HepG2 (cell line): ENCODE data around the gene TSPAN9. TPM values are rescaled to one million over a fixed set of nuclear protein-coding genes. Genes with fewer than 3 reads are reported as not detected.

ENCODE experiments used
- HNRNPH1 ChIP-seq: fragments of 200-400 bp; formaldehyde crosslinking; optimal IDR thresholded peaks from 2 replicates; pipeline ENCODE3; 2017; ENCODE audit warnings: mild to moderate bottlenecking, low read depth, low read length
- JUN ChIP-seq: sonication (generic); formaldehyde crosslinking; IDR thresholded peaks from 2 replicates; pipeline ENCODE4 v1.4.0; 2020; ENCODE audit warnings: mild to moderate bottlenecking, missing genetic modification reagents
- KLF6 ChIP-seq: IDR thresholded peaks from 2 replicates; pipeline ENCODE4 v1.8.0; 2016; ENCODE audit warnings: missing biosample characterization, missing genetic modification reagents
- MIXL1 ChIP-seq: IDR thresholded peaks from 2 replicates; pipeline ENCODE4 v1.6.1; 2016
- PAX8 ChIP-seq: sonication (generic); formaldehyde crosslinking; IDR thresholded peaks from 2 replicates; pipeline ENCODE4 v1.8.0; 2022; ENCODE audit warnings: mild to moderate bottlenecking, missing genetic modification reagents, borderline replicate concordance
- PHF5A ChIP-seq: IDR thresholded peaks from one replicate; pipeline ENCODE4 v1.6.1; 2018; ENCODE audit warnings: low read depth, missing genetic modification reagents; ENCODE audit not compliant: unreplicated experiment
- SIN3A ChIP-seq: IDR thresholded peaks from 2 replicates; pipeline ENCODE4 v1.6.1; 2011; ENCODE audit warnings: low read depth, mild to moderate bottlenecking, control low read depth, low read length, borderline replicate concordance
- TCF12 ChIP-seq, 2 experiments: fragments of 450-650 bp in 1 of 2; sonication (generic) in 1 of 2; formaldehyde crosslinking in 1 of 2; IDR thresholded peaks; 2 replicates each; pipeline versions ENCODE4 v1.6.1 to v1.8.0; 2017 to 2022; ENCODE audit warnings: antibody characterized with exemption in 1 of 2, mild to moderate bottlenecking in 1 of 2, missing genetic modification reagents in 1 of 2, moderate library complexity in 1 of 2
- XRCC5 ChIP-seq: fragments of 200-400 bp; formaldehyde crosslinking; optimal IDR thresholded peaks from 2 replicates; pipeline ENCODE3; 2017; ENCODE audit warnings: mild to moderate bottlenecking, low read length
- ZNF317 ChIP-seq: sonication (generic); formaldehyde crosslinking; IDR thresholded peaks from 2 replicates; pipeline ENCODE4 v1.5.0; 2020; ENCODE audit warnings: mild to moderate bottlenecking, missing genetic modification reagents
- ZNF382 ChIP-seq: sonication (generic); formaldehyde crosslinking; IDR thresholded peaks from 2 replicates; pipeline ENCODE4 v1.5.0; 2020; ENCODE audit warnings: missing genetic modification reagents, mild to moderate bottlenecking, borderline replicate concordance
- ZNF83 ChIP-seq: sonication (generic); formaldehyde crosslinking; IDR thresholded peaks from 2 replicates; pipeline ENCODE4 v1.4.0; 2020; ENCODE audit warnings: missing genetic modification reagents, mild to moderate bottlenecking, borderline replicate concordance
- polyA plus RNA-seq, 8 experiments: library from polyadenylated mRNA; depleted of rRNA in 3 of 8; stranded (reverse) in 7 of 8; unstranded in 1 of 8; fragments of >200 nt; fragmentation: Illumina TruSeq in 4 of 8; extraction: Trizol in 4 of 8; gene quantifications; 2 replicates each; pipeline versions ENCODE4 v1.2.1 to v1.2.3, GENCODE V29; 2011 to 2016; ENCODE audit warnings: low read depth in 4 of 8, missing spikeins in 1 of 8, mixed read lengths in 1 of 8; ENCODE audit not compliant: insufficient read depth in 1 of 8
- total RNA-seq, 5 experiments: library from RNA; depleted of rRNA; stranded (reverse); fragments of >200 nt; fragmentation: Illumina TruSeq; extraction: Trizol; gene quantifications; 2 replicates each; pipeline ENCODE4 v1.2.3, GENCODE V29; 2016; ENCODE audit warnings: low read depth in 1 of 5
- TF ChIP-seq, protein P1 (sequence below): sonication (generic); formaldehyde crosslinking; IDR thresholded peaks from 2 replicates; pipeline ENCODE4 v1.5.1; 2020; ENCODE audit warnings: mild to moderate bottlenecking, missing genetic modification reagents, moderate library complexity
- TF ChIP-seq, protein P2 (sequence below): sonication (generic); formaldehyde crosslinking; IDR thresholded peaks from 2 replicates; pipeline ENCODE4 v1.8.0; 2022; ENCODE audit warnings: mild to moderate bottlenecking, missing genetic modification reagents, borderline replicate concordance
- TF ChIP-seq, protein P3 (sequence below): sonication (generic); formaldehyde crosslinking; IDR thresholded peaks from 2 replicates; pipeline ENCODE4 v1.8.1; 2023; ENCODE audit warnings: mild to moderate bottlenecking, missing genetic modification reagents
- TF ChIP-seq, protein P4 (sequence below): IDR thresholded peaks from 2 replicates; pipeline ENCODE4 v1.4.0; 2020; ENCODE audit warnings: mild to moderate bottlenecking, missing genetic modification reagents
- TF ChIP-seq, protein P5 (sequence below): IDR thresholded peaks from 2 replicates; pipeline ENCODE4 v1.6.1; 2016; ENCODE audit warnings: mild to moderate bottlenecking
- TF ChIP-seq, protein P6 (sequence below): sonication (generic); formaldehyde crosslinking; IDR thresholded peaks from 2 replicates; pipeline ENCODE4 v1.4.0; 2020; ENCODE audit warnings: mild to moderate bottlenecking, missing genetic modification reagents

The TSPAN9 gene
- total and polyA plus RNA-seq, 2 of the 13 experiments (the other 11 are each of a cell fraction or from before 2014, with no cell fraction given) = 18.1 to 42.3 TPM

DNA sequence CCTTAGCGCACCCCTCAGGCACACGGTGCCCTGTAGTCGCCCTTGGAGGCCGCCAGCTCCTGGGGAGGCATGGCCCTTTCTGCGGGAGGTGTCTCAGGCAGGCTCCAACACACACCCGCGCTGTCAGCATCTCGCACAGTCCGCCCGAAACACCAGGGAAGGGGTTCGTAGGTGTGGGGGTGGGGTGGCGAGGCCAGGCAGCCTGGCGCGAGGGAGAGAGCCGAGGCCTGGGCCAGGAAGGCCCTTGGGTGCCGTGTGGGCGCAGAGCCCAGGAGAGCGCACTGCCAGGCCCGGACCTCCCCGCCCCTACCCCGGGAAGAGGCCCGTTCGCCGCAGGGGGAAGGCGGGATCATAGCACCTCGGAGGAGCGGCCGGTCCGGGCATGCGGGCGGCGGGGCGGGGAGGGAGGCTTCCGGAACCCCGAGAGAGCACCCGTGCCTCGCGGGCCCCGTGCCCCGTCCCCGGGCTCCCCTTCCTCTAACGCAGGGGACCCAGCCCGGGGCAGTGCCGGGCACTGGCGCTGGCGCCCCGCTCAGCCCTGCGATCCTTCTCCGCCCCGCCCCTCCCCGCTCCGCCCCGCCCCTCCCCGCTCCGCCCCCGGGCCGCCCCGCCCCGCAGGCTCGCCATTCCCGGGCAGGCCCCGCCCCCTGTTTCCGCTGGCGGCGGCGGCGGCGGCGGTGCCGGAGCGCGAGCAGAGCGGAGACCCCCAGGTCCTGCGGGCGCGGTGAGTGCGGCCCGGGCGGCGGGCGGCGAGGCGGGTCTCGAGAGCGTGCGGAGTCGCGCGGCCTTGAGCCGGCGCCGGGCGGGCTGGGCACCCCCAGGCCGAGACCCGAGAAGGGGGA, at the start of gene TSPAN9 (continued):
- TF ChIP-seq, protein P1, sequence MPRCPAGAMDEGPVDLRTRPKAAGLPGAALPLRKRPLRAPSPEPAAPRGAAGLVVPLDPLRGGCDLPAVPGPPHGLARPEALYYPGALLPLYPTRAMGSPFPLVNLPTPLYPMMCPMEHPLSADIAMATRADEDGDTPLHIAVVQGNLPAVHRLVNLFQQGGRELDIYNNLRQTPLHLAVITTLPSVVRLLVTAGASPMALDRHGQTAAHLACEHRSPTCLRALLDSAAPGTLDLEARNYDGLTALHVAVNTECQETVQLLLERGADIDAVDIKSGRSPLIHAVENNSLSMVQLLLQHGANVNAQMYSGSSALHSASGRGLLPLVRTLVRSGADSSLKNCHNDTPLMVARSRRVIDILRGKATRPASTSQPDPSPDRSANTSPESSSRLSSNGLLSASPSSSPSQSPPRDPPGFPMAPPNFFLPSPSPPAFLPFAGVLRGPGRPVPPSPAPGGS (CRISPR knock-in tag) = peak; percentile 73
- TF ChIP-seq, protein P2, sequence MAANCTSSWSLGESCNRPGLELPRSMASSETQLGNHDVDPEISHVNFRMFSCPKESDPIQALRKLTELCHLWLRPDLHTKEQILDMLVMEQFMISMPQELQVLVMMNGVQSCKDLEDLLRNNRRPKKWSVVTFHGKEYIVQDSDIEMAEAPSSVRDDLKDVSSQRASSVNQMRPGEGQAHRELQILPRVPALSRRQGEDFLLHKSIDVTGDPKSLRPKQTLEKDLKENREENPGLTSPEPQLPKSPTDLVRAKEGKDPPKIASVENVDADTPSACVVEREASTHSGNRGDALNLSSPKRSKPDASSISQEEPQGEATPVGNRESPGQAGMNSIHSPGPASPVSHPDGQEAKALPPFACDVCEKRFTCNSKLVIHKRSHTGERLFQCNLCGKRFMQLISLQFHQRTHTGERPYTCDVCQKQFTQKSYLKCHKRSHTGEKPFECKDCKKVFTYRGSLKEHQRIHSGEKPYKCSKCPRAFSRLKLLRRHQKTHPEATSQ (CRISPR knock-in tag) = no peak
- TF ChIP-seq HNRNPH1 = no peak
- TF ChIP-seq ZNF382 = no peak
- no peak for TF ChIP-seq MIXL1
- TF ChIP-seq, protein P3, sequence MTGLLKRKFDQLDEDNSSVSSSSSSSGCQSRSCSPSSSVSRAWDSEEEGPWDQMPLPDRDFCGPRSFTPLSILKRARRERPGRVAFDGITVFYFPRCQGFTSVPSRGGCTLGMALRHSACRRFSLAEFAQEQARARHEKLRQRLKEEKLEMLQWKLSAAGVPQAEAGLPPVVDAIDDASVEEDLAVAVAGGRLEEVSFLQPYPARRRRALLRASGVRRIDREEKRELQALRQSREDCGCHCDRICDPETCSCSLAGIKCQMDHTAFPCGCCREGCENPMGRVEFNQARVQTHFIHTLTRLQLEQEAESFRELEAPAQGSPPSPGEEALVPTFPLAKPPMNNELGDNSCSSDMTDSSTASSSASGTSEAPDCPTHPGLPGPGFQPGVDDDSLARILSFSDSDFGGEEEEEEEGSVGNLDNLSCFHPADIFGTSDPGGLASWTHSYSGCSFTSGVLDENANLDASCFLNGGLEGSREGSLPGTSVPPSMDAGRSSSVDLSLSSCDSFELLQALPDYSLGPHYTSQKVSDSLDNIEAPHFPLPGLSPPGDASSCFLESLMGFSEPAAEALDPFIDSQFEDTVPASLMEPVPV = no peak
- no peak for TF ChIP-seq JUN
- TF ChIP-seq ZNF83 (CRISPR knock-in tag) = no peak
- no peak for TF ChIP-seq KLF6 (CRISPR knock-in tag)
- TF ChIP-seq, protein P4, sequence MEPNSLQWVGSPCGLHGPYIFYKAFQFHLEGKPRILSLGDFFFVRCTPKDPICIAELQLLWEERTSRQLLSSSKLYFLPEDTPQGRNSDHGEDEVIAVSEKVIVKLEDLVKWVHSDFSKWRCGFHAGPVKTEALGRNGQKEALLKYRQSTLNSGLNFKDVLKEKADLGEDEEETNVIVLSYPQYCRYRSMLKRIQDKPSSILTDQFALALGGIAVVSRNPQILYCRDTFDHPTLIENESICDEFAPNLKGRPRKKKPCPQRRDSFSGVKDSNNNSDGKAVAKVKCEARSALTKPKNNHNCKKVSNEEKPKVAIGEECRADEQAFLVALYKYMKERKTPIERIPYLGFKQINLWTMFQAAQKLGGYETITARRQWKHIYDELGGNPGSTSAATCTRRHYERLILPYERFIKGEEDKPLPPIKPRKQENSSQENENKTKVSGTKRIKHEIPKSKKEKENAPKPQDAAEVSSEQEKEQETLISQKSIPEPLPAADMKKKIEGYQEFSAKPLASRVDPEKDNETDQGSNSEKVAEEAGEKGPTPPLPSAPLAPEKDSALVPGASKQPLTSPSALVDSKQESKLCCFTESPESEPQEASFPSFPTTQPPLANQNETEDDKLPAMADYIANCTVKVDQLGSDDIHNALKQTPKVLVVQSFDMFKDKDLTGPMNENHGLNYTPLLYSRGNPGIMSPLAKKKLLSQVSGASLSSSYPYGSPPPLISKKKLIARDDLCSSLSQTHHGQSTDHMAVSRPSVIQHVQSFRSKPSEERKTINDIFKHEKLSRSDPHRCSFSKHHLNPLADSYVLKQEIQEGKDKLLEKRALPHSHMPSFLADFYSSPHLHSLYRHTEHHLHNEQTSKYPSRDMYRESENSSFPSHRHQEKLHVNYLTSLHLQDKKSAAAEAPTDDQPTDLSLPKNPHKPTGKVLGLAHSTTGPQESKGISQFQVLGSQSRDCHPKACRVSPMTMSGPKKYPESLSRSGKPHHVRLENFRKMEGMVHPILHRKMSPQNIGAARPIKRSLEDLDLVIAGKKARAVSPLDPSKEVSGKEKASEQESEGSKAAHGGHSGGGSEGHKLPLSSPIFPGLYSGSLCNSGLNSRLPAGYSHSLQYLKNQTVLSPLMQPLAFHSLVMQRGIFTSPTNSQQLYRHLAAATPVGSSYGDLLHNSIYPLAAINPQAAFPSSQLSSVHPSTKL (CRISPR knock-in tag) = peak; percentile 37; the same call in 1 of the 2 replicates
- no peak for TF ChIP-seq PHF5A (CRISPR knock-in tag)
- TF ChIP-seq SIN3A = peak; percentile 72; the same call in 1 of the 2 replicates
- TF ChIP-seq, protein P5, sequence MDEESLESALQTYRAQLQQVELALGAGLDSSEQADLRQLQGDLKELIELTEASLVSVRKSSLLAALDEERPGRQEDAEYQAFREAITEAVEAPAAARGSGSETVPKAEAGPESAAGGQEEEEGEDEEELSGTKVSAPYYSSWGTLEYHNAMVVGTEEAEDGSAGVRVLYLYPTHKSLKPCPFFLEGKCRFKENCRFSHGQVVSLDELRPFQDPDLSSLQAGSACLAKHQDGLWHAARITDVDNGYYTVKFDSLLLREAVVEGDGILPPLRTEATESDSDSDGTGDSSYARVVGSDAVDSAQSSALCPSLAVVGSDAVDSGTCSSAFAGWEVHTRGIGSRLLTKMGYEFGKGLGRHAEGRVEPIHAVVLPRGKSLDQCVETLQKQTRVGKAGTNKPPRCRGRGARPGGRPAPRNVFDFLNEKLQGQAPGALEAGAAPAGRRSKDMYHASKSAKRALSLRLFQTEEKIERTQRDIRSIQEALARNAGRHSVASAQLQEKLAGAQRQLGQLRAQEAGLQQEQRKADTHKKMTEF = peak; percentile 59
- no peak for TF ChIP-seq ZNF317 (CRISPR knock-in tag)
- no peak for TF ChIP-seq TCF12 (IDR thresholded peaks at IDR 0.05)
- 0 out of 2 replicates have a peak, but pooled peaks have one; percentile 47 for TF ChIP-seq TCF12 (CRISPR knock-in tag; IDR thresholded peaks at IDR 0.05)
- TF ChIP-seq, protein P6, sequence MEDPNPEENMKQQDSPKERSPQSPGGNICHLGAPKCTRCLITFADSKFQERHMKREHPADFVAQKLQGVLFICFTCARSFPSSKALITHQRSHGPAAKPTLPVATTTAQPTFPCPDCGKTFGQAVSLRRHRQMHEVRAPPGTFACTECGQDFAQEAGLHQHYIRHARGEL (CRISPR knock-in tag) = no peak
- no peak for TF ChIP-seq PAX8 (CRISPR knock-in tag)
- TF ChIP-seq XRCC5 = peak; percentile 62
